Mucosa of gallbladder (tissue), 1 donor: Measurements from ENCODE around the gene ACOXL. TPM values are rescaled to one million over a fixed set of nuclear protein-coding genes. Genes with fewer than 3 reads are reported as not detected.

Experiments used
- DNase-seq: peaks from one replicate; pipeline ENCODE4 v3.0.0-alpha.2; 2020; ENCODE audit warnings: low spot score
- total RNA-seq: library from RNA; stranded (reverse); gene quantifications from one replicate; pipeline ENCODE4 v1.2.1, GENCODE V29; 2021
- donor health status: DM: no; HTN: no; CAD: no.

ACOXL gene
- total RNA-seq, 1 donor from 2014 or later, result not detected

DNA sequence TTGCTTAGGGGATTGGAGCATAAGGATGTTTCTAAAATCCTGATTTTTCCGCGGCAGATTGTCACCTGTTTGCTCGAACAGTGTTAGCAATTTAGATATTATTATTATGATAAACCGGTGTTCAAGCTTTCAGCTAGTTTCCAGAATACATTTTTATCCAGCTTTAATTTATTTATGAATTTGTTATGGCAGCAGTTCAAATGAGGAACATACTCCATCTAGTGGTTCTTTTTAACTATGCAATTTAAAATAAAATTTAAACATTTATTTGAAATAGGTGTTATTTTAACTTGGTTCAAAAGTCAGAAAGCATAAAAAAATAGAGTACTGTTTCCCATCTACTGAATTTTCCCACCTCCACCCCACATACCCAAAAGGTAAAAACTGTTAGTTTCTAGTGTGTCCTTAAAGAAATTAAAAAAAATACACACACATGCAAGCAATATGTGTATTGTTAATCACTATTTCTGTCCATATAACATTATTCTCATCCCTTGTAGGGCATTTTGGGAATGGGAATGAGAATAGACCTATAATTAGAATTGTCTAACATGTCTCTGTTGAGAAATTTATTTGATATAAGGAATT, 23.2 kb downstream of the ACOXL start:
- no peak for DNase-seq

DNA sequence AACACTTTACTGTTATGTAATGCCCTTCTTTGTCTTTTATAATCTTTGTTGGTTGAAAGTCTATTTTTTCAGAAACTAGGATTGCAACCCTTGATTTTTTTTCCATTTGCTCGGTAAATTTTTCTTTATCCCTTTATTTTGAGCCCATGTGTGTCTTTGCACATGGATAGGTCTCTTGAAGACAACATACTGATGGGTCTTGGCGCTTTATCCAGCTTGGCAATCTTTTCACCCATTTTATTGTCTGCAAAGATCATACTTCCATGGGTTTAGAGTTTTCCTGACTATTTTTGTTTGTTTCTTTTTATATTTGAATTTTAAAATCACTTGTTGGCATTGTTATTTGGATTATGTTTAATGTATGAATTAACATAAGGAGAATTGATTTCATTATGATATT, 27.0 kb downstream of the ACOXL start:
- no peak for DNase-seq

DNA sequence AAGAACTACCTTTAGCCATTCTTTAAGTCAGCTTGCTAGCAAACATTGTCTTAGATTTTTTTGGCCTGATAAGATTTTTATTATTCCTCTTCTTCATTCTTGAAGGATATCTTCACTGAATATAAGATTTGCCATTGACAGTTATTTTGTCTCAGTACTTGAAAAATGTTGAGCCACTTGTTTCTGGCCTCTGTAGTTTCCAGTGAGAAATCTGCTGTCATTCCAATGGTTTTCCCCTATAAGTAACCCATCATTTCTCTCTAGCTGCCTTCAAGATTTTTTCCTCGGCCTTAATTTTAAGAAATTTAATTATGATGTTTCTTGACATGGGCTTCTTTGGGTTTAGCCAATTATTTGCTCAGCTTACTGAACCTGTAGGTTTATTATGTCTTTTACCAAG, 32.6 kb downstream of the ACOXL start:
- no peak for DNase-seq

DNA sequence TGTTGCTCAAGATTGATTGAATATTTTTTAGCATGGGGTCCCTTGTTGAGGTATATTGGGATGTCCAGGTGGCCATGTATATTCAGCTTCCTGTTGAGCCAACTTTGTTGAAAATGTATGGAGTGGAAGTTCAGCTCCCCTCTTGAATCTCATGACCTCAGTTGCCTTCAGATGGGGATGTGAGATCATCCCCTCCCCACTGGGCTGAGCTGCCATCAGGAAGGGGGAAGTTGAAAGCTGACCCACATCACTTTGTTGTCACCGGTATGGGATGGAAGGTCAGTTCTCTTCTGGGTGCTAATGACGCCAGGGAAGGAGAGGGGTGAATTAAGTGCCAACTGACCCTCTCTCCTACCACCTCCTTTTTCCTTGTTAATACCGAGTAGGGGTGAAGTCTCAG, 33.9 kb downstream of the ACOXL start:
- no peak for DNase-seq

DNA sequence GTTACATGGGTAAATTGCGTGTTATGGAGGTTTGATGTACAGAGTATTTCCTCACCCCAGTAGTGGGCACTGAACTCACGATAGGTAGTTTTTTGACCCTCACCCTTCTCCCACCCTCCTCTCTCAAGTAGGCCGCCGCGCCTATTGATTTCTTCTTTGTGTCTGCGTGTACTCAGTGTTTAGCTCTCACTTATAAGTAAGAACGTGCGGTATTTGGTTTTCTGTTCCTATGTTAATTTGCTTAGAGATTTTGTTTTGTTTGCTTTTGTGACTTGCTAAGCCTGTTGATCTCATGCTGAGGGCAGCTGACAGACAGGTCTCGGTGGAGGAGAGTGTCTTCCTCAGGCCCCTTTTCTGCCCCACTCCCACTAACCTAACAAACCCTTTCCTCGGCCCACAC, 36.2 kb downstream of the ACOXL start:
- DNase-seq, result no peak

DNA sequence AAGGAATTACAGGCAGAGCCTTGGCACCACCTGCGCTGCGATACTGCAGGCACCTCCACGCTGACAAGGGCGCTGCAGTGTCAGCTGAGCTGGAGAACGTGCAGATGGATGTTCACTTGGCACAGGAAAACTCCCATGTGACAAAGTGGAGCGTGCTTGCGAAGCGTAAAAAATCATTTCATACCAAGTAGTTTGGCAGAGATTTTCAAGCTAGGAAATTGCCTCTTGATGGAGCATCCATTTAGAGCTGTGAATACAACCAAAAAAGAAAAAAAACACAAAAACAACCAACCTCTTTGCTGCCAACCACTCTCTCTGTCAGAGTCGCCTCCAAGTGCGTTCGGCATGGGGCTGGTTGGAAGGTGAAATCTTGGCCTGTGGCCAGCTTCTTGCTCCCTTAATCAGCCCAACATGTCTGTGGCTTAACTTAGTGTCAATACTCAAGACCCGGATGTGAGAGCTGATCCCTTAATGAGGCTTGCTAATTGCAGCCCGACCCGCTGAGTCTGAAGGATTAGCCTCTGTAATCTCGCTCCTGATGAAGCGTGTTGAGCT, 38.1 kb downstream of the ACOXL start:
- DNase-seq, result no peak

DNA sequence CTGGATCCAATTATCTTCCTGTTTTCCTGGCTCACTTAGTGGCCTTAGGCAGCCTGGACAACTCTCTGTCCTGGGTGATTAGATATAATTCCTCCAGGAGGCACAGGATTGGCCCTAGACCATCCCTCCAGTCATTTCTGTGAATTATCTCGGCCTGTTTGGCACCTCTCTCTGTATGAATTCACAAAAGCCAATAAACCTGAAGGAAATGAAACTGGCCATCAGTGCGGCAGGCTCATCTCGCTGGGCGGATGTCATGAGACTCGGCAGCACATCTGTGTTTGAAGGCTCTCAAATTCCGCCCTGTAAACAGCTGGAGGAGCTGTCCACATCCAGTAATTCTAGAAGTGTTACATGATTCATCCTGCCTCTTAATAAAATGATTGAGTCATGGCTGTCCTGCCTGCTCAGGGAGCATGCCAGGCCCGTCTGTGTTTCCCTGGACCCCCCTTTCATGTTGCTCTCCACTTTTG, 38.6 kb downstream of the ACOXL start:
- DNase-seq, result no peak

DNA sequence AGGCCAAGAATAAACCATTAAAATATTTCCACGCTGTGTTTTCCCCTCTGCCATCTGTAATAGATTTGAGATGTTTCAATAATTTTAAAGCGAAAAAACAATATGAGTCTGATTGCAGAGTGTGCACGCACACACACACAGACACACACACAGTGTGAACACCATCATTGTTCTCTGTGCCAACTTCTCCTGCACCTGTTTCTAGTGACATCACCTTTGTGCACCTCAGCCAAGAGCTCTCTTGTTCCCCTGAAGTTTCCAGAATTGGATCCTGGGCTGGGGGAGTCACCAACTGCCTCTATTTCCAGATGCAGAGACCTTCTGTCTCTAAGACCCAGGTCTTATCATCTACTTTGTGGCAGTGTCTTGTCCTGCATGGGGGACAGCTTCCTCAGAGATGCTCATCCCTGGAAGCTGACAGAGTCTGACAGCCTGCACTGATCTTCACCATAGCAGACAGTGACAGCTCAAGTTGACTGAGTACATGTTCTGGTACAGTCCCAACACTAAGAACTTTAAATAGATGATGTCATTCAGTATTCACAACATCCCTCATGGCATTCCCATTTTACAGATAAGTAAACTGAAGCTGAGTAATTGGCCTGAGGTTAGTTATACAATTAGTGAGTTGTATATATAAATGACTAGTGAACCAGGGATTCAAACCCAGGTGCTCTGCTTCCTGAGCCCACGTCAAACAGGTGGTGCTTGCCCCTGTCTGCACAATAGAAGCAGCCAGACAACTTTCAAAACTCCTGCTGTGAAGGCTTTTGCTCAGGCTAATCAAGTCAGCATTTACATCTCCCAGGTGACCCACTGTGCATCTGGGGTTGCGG, 39.4 kb downstream of the ACOXL start:
- no peak for DNase-seq

DNA sequence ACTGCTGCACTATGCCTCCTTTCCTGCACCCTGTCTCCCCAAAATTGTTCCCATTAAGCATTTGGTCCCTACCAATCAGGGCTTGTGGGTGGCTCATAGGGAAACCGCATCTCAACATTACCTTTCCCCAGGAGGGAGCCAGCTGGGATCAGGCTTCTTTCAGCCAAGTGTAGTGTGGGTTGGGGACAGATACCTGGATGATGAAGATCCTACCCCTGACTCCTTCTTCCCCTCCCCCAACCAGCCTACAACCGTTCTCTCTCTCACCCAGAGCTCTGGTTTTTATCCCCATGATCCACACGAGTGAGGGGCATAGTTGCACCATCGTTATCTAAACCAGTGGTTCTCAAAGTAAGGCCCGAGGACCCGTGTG, 40.0 kb downstream of the ACOXL start:
- no peak for DNase-seq

DNA sequence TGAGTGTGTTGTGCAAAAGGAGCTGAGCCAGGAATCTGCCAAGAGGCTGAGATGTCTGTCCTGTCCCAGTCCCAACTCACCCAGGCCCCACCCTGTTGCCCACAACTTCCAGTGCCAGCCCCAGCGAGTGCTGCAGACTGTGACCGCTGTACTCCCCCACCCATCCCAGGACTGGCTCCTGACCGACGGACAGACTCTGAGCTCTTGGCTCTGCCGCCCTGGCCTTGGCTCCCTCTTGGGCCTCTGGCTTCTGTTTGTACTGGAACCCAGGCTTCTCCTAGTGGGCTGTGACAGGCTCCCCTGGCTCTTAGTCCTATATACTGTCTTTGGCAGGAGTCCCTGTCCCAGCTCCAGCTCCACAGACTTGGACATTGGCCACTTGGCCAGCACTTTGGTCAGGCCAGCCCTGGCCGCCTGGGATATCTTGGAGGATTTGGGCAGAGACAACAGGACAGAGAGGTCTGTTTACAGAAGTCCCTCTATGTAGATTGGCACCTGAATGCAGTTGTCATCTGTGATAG, 41.1 kb downstream of the ACOXL start:
- DNase-seq, result peak; percentile 26

DNA sequence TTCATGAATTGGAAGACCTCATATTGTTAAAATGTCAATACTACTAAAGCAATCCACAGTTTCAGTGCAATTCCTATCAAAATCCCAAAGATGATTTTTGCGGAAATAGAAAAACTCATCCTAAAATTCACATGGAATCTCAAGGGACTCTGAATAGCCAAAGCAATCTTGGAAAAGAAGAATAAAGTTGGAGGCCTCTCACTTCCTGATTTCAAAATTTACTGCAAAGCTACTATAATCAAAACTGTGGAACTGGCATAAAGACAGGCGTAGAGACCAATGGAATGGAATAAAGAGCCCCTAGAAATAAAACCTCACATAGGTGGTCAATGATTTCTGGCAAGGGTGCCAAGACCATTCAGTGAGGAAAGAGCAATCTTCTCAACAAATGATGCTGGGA, 42.3 kb downstream of the ACOXL start:
- no peak for DNase-seq

DNA sequence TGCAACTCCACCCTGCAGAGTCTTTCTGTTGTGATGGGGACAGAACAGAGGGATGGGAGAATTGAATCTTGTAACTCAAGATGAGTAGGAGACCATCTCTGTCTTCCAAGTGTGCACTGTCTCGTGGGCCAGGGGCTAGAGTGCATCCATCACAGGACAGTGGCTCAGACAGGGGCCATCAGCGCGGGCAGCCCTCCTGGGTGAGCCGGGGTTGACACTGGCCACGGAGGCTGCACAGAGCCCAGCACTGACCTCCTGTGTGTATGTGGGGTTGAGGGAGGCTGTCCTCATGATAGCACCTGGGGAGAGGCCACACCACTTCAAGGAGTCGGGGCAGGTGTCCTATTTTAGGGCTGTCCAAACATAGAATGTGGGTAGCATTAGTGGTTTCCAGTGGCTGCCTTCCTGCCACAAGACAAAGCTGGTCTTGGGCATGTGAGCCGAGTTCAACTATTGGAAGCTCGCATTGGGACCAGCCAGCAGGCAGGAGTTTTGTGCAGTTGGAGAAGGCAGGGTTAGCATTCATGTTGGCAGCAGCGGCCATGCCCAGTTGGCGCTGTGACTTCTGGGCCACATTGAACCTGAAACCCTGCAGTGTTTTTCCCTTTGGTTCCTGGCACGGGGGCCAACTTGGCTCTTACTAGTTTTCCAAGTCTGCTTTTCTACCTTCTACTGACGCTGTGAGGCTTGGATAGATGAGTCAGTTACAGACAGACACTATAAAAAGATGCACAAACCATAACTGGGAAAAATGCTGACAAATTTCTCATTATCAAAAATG, 45.3 kb downstream of the ACOXL start:
- DNase-seq, result no peak

DNA sequence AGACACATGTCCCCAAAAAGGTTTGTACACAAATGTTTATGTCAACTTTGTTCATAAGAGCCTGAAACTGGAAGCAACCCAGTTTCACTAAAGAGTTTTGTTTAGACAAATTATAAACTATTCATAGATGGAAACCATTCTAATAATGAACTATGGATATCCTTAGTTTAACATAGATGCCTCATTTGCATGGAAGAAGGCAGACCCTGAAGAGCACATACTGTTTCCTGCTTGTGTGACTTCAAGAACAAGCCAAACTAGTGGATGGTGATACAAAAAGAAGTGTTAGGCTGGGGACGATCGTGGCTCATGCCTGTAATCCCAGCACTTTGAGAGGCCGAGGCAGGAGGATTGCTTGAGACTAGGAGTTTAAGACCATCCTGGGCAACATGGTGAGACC, 48.1 kb downstream of the ACOXL start:
- no peak for DNase-seq

DNA sequence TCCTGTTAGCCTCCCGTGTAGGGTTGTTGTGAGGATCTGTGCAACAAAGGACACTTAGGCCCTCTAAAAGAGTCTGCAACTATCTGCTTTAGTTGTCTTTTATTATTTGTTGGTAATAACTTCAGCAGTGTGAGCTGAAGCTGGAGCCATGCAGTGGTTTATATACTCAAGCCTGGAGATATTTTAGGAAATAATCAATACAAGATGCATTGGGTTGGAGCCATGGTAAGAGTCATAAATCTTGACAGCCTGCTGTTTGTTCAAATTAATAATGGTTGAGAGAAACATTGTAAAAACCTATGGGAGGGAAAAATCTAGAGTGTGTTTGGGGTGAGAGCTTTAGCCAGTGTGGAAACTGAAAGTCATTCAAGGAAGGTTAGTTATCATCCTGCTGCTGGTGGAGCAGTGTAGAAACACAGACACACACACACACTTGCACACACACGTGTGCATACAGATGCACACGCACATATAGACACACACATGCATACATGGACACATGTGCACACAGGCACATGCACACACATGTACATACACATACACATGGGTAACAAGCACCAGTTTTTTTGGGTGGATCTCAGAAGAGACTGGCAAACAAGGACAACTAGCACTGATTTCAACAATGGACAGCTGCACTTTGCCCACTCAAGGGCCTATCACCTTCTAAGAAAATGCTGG, 51.0 kb downstream of the ACOXL start:
- no peak for DNase-seq

DNA sequence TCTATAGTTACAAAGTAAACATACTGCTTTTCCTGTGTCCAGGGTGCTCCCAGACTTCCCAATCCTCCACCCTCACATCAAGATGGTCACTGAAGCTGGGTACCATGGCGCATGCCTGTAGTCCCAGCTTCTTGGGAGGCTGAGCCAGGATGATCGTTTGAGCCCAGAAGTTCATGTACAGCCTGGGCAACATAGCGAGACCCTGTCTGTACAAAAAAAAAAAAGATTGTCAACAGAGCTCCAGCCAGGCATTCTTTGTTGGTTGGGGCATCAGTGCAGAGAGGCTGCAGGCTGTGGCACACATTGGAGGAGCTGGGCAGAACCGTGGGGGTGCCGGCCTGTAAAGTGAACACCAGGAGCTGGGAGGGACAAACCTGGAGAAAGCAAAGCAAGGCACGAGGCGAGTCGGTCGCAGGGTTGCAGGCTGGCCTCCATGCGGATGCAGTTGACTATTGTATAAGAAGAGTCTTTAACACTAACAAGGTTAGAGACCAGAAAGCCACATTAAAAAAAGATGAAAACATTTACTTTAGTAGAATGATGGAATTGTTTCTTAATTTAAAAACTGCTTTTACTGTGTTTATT, 51.8 kb downstream of the ACOXL start:
- DNase-seq, result no peak

DNA sequence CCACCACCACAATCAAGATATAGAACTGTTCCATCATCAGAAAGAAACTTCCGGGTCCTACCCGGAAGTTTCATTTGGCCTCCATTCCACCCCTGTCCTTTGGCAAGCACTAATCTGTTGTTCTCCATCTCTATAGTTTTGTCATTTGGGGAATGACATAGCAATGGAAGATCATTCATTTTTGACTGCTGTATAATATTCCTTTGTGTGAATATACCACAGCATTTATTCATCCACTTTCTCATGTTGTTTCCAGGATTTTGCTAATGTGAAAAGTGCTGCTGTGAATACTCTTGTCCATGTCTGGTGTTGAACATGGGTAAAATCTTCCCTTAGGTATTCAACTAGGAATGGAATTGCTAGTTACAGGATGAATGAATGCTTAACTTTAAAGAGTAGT, 53.1 kb downstream of the ACOXL start:
- no peak for DNase-seq

DNA sequence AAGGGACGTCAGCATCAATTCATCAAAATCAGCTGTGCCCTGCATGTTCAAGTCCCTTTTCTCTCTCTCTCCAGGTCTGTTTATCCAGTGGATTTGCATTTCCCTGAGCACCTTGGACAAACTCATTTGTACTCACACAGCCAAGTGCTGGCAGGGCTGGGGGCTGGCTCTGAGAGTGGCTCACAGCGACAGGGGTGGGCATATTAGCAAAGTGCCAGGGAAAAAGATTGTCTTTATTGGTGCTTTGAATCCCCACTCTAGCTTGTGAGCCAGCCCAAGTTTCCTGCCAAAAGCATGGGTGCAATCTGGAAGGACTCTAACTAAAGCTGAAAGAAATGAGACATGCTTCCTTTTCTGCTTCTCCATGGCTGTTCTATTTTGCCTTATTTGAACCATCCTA, 56.6 kb downstream of the ACOXL start:
- no peak for DNase-seq

DNA sequence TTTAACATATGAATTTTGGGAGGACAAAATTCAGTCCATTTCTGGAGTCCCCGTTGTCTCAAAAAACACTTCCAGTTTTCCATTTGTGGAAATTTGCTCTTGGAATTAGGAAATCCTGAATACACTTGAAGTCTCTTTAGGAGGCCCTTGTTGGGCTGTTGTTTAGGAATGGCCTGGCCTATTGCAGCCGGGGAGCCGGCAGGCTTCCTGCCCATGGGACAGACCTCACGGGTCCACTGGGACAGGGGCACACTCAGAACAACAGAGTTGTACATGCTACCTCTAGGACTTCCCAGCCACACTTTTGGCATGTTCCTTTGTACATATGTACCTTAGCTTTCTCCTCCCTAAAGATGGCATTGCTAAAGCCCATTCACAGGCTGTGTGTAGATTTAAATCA, 57.3 kb downstream of the ACOXL start:
- no peak for DNase-seq

DNA sequence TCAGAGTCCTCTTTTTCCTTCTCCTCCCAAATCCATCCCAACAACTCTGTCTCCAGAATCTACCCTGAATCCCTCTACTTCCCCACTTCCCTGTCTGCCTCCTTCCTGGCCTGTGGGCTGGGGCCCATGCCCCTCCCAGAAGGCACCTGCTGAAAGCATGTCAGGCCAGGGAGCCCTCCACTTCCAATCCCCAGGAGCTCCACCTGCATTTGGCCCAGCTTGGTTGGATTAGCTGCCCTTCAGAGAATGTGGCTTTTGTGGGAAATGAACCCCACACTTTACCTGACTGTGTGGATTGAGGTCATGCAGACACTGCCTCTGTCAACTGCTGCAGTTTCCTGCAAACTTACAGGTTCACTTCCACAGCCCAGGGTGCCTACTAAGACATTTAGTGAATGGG, 58.5 kb downstream of the ACOXL start:
- no peak for DNase-seq

DNA sequence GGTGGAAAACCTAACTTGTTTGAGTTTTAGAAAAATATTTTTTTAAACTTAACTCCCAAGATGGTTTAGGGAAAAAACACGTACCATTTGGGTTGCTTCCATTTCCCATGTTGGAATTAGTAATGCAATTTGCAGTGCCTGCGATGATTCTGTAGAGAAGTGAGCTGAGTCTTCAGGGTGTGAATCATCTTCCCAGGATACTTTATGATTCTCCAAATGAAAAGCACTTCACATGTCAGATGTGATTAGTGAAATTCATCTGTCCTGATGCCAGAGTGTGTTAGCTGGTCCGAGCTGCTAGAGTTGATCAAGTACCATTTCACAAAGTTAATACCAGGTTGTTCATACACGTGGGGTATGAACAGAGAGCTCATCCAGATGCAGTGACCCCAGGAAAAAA, 59.1 kb downstream of the ACOXL start:
- DNase-seq, result no peak

DNA sequence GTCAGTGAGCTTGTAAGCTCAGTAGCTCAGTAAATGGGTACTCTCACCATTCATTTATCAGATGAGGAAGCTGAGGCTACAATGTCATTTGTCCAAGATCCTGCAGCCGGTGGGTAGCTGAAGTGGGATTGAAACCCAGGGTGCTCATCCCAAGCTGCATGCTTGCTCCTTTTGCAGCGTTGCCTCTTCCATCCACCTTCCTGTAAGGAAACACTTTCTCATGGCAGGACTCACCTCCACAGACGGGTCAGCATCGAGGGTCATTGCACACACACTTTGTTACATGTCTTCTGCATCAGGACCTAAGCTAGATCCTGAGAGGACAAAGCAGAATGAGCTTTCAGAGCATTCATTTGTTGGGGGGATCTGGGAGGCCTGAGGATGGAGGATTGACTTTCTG, 60.7 kb downstream of the ACOXL start:
- no peak for DNase-seq
